HS-27A (cell line): ENCODE results near the gene CEP170.

Source experiments
- DNase-seq: peaks from one replicate; pipeline ENCODE4 v3.0.0-alpha.2; 2012; ENCODE audit warnings: low read depth, missing footprints

The CEP170 gene

GRCh38 chr1:243254927-243255790 is at the start of gene CEP170:
TSS of gene CEP170 (minus strand) at chr1:243255281. CDS start at chr1:243225280, 30,001 bp downstream.
- DNase-seq: peak; percentile 95

DNA sequence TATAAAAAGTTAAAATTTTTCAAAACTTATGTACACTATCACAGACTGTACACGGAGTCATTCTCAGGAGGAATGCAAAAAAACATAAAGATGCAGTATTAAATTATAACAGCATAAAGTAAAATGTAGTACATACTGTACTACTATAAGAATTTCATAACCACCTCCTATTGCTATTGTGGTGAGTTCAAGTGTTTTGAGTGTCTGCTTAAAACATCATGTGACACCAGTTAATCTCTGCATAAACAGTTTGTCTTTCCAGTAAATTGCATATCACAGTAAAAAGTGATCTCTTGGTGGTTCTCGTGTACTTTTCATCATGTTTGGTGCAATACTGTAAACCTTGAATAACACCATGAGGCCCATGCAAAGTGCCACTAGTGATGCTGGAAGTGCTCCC is 46.0 kb upstream of the CEP170 start:
- DNase-seq: no peak

DNA sequence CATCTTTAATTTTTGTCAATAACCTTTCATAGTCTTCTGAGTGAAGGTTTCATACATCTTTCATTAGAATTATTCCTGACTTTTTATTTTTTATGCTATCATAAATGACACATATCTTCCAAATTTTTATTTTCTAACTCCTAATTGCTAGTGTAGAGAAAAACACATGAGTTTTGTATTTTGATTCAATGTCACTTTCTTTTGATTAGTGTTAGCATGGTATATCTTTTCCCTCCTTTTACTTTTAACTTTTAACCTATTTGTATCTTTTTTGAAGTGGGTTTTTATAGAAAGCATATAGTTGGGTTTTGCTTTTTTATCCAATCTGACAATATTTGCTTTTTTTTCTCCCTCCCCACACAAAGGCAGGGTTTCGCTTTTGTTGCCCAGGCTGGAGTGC is 44.0 kb upstream of the CEP170 start:
- no peak for DNase-seq

DNA sequence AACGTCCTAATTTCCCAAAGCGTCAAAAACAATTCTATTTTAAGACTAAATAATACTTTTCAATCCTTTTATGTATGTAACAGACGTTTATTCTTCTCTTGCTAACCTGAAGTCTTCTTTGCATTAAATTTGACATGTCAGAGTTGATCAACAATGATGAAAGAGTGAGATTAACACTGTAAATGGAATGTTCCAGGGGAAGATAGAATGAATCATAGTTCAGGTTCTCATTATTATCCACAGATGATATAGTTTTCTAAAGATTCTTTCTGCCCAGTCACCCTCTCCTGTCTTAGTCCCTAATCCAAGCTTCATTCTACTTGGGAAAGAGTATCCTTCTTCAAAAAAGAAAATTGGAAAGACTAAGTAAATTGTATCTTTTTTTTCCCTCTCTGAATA is 39.6 kb upstream of the CEP170 start:
- DNase-seq: no peak

DNA sequence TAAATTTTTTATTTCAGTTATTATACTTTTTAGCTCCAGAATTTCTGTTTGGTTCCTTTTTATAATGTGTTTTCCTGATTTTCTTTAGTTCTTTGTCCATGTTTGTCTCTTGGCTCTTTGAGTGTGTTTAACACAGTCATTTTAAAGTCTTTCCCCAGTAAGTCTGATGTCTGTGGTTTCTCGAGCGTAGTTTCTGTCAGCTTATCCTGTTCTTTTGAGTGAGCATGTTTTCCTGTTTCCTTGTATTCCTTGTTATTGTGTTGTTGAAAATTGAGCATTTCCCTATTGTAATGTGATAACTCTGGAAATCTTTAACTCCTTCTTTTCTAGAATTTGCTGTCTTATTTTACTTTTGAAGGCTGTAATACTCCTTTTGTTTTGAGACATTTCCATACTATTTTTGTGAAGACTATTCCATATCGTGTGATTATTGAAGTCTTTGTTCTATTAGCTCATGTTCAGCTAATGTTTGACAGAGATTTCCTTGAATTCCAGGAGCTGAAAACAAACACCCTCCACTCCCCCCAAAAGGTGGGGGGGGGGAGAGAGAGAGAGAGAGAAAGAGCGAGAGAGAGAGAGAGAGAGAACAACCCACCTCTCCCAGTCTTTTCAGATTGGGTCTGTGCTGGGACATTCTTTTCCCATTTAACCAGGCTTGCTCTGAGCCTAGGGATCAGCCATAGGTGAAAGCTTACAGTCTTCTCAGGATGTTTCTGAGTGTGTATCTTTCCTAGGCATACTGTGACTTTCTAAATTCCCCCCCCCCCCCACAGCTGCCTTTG is 39.1 kb upstream of the CEP170 start:
- DNase-seq: no peak

DNA sequence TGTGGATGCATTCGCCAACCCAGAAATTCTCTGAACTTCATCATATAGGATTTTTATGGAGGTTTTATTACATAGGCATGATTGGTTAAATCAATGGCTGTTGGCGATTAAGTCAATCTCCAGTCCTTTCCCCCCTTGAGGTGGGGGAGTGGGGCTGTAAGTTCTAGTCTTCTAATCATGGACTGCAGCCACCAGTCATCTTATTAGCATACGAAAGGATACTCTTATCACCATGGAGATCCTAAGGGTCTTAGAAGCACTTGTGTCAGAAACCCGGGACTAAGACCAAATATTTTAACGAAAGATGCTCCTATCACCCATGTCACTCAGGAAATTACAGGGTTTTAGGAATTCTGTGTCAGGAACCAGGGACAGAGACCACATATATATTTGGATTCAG is 37.0 kb upstream of the CEP170 start:
- DNase-seq: no peak

DNA sequence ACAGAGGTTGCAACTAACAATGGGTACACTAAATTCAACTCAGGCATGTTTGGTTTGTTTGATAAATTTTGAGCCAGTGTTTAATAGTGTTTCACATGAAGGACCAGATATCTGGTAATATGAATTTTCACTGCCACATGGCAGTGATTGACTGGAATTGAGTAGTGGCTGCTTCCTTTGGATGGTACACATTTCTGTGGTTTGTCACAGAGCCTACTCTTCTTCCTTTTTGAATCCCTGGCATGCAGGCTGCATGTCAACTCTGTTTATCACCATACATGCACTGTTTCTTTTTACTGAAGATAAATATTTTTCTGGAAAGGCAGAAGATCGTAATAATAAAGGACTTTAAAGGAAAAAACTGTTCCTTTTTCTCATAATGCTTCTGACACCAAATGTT is 36.2 kb upstream of the CEP170 start:
- DNase-seq: no peak

GRCh38 chr1:243288062-243288461 is 33.0 kb upstream of the CEP170 start:
- DNase-seq: no peak

DNA sequence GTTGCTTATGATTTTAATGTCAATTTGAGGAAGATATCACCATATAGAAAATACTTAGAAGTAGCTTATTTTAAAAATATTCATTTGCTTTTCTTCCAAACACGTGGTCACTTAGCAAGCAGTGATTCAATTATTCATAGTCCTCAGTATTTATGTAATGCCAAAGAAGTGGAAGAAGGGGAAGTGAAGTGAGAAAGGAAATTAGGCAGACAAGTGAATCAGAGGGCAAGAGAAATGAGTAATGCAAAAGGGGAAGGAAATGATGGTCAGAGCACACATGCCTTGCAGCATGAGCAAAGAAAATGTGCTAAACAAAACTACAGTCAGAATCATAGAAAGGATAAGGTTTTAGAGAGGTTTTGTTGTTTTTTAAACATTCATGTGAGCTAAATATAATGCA is 32.6 kb upstream of the CEP170 start:
- no peak for DNase-seq

DNA sequence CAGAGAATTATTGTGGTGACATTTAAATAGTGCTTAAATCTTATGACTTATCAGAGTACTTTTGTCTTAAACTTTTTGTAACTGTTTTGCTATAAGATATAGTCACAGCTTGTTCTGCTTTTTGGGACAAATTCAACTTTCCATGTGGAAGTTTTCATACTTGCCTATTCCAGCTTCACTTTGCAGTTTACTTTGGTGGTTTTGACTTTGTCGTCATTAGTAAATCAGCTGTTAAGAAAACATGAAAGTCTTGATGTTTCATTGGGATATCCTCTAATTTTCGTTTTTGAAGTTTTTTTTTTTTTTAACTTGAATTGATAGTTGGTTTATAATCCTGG is 32.0 kb upstream of the CEP170 start:
- DNase-seq: no peak

GRCh38 chr1:243286409-243287122 is 31.5 kb upstream of the CEP170 start:
- DNase-seq: no peak

DNA sequence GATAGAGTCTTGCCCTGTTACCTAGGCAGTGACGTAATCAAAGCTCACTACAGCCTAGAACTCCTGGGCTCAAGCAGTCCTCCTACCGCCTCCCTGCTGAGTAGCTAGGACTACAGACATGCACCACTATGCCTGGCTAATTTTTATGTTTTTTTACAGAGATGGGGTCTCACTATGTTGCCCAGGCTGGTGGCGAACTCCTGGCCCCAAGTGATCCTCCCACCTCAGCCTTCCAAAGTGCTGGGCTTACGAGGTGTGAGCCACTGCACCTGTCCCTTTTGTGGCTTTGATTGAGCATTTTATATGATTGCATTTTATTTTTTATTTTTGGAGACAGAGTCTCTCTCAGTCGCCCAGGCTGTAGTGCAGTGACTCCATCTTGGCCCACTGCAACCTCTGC is 26.6 kb upstream of the CEP170 start:
- no peak for DNase-seq

GRCh38 chr1:243280571-243281129 is 25.6 kb upstream of the CEP170 start:
- no peak for DNase-seq

DNA sequence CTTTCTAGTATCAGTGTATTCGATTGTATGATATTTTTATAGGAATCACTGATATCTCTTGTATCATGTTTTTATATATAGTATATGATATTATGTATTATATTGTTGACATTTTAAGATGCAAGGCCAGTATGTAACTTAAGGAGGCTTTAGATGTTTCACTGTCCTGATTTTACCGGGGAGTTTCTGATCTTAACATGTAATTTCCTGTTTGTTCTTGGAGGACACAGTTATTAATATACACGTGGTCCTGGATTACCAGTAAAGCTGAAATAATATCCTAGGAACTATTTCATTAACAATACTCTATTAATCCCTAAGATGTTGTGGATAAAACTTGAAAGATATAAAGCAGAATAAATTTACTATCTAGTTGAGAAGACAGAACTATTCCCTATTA is 20.2 kb upstream of the CEP170 start:
- no peak for DNase-seq

DNA sequence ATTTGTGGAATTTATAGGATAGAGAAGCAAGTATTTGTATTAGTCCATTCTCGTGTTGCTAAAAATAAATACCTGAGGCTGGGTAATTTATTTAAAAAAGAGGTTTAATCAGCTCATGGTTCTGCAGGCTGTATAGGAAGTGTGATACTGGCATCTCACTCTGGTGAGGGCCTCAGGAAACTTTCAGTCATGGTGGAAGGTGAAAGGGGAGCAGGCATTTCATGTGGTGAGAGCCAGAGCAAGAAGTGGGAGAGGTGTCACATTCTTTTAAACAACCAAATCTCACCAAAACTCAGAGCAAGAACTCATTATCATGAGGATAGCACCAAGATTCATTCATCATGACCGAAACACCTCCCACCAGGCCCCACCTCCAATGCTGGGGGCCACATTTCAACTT is 18.9 kb upstream of the CEP170 start:
- DNase-seq: no peak

- no peak for DNase-seq
Observed at GRCh38 chr1:243273506-243273905, 18.4 kb upstream of the CEP170 start.

- no peak for DNase-seq
Observed at GRCh38 chr1:243272401-243272800, 17.3 kb upstream of the CEP170 start.

- no peak for DNase-seq
Observed at GRCh38 chr1:243271996-243272395, 16.9 kb upstream of the CEP170 start.

GRCh38 chr1:243270097-243270864 is 15.2 kb upstream of the CEP170 start:
- DNase-seq: no peak

DNA sequence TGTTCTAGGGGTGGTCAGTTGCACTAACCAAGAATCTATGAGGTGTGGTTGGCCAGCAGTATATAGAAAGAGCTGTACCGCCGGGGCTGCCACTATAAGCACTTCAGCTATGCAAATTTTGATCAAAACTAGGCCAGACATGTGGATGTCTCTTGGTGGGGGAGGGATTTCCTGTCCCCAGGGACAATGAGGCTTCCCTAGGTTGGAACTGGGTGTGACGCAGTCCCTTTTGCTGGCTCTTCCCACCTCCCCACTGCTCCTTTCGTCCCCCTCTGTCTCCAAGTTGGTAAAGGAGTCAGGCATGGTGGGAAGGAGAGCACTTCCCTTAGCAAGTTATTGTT is 14.3 kb upstream of the CEP170 start:
- DNase-seq: no peak

DNA sequence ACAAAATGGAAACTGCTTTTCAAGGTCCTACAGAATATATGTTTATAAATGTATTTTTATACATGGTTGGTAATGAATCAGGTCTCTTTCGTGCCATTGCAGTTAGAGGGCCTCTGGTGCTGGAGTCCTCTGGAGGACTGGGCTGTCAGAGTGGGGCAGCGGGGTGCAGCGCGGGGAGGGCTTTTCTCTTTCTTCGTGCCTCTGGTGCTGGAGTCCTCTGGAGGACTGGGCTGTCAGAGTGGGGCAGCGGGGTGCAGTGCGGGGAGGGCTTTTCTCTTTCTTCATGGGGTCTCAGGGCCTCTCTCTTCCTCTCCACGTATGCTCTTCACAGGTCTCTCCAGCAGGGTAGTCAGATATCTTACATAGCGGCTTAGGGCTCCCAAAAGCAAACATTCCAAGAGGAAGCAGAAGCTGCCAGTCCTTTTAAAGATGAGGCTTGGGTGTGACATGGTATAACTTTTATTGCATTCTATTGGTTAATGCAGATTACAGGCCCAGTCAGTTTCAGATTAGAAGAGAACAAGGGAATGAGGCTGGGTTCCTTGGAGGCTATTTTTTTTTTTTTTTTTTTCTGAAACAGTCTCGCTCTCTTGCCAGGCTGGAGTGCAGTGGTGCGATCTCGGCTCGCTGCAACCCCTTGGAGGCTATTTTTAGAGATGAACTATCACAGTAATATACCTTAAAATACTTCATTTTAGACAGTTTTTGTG is 13.8 kb upstream of the CEP170 start:
- DNase-seq: no peak
